ENCODE data around the gene TUBAL3.

TUBAL3 gene

GRCh38 chr10:5373891-5374611, 30.6 kb downstream of the TUBAL3 start:
- DNase-seq = no peak

DNA sequence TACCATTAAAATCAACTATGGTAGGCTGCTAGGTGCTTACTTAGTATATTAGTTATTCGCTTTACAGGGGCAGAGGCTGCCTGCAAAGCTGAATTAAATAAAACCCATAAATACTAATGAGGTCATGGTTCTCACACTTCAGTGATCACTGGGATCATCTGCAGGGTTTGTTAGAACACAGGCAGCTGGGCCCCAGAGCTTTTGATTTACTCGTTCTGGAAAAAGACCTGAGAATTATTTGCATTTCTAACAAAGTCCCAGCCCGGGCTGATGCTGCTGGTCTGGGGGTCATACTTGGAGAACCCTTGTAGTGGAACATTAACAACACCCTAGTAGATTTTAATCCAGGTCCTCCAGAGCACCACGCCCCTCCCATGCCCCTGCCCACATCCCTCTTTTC, 31.3 kb downstream of the TUBAL3 start:
- DNase-seq = no peak

DNA sequence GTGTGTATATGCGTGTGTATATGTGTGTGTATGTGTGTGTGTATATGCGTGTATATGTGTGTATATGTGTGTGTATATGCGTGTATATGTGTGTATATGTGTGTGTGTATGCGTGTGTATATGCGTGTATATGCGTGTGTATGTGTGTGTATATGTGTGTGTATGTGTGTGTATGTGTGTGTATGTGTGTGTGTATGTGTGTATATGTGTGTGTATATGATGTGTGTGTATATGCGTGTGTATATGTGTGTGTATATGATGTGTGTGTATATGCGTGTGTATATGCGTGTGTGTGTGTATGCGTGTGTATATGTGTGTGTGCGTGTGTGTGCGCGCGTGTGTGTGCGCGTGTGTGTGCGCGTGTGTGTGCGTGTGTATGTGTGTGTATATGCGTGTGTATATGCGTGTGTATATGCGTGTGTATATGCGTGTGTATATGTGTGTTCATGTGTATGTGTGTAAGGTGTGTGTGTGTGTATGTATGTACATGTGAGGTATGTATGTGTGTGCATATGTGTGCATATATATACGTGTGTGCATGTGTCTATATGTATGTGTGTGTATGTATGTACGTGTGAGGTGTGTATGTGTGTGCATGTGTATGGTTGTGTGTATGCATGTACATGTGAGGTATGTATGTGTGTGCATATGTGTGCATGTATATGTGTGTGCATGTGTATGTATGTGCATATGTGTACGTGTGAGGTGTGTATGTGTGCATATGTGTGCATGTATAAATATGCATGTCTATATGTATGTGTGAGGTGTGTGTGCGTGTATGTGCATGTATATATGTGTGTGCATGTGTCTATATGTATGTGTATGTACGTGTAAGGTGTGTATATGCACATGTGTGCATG, 33.9 kb downstream of the TUBAL3 start:
- no peak for DNase-seq

GRCh38 chr10:5369362-5370158, 35.1 kb downstream of the TUBAL3 start:
- no peak for DNase-seq

DNA sequence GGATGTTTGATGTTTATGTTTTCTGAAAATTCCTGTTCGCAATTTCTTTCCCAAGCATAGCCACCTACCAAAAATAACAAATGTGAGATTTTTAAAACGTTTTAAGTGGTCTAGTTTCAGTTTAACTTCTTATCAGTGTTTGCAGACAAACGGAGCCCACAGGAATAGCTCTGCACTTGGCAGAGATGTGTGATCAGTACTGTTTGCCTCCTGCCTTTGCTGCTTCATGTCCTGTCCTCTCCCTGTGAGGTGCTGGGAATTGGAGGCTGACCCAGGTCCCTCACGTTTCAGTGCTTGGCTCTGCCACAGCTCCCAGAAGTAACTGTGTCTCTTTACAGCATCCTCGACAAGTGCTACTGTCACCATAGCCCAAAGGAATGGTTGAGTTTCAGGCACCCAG, 38.7 kb downstream of the TUBAL3 start:
- DNase-seq = no peak

DNA sequence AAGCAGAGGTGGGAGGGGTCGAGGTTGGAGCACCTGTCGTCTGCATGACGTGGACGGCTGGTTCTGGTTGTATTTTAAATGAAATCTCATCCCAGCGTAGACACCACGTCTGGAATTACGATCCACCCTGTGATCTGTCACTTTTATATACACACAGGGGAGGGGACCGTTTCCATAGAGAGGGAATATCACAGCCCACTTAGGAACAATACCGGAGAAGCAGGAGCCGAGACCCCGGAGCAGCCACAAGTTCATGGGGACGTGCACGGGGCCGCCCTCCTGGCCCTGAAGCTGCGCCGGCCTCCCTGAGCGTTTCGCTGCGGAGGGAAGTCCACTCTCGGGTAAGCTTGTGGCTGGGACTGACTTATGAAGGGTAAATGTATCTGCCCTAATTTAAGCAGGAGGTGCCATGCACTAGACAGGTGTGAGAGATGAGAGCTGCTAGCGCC, 39.7 kb downstream of the TUBAL3 start, which contains the start of gene UCN3:
TSS of gene UCN3 (plus strand) at position 77 of the 449 bp plus-strand sequence. CDS start 8,755 bp downstream, outside the sequence.
- DNase-seq = no peak

DNA sequence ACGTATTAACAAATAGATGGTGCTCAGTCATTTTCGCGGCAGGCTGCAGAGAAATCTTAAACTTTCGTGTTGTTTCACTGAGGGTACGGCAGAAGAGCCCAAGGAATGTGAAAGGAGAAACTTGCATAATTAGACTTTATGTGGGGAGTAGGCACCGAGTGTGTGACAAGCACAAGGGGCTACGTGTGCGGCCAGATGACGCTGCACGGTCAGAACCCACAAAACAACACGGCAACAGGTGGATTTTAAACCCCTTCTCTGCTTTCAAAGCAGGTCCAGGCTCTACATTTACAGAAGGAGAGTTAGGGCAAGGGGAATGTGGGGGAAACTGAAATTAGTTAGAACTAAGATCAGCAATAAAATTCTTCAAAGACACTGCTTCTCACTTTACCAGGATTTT, 40.3 kb downstream of the TUBAL3 start:
- DNase-seq = no peak

DNA sequence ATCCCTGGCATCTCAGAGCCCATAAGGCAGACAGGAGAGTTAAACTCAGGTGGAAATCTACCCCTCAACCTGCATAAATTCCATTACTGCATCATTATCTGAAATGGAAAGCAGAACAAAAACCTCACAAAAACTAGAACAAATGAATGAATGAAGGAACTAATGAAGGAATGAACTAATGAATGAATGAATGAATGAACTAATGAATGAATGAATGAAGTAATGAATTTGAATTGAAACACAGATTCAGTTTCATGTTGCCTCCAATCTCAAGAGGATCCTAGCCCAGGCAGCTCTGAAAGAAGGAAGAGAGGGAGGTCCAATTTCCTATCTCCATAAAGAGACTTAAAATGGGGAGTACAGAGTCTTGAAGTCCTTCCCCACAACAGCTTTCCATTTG, 41.8 kb downstream of the TUBAL3 start:
- DNase-seq = no peak

DNA sequence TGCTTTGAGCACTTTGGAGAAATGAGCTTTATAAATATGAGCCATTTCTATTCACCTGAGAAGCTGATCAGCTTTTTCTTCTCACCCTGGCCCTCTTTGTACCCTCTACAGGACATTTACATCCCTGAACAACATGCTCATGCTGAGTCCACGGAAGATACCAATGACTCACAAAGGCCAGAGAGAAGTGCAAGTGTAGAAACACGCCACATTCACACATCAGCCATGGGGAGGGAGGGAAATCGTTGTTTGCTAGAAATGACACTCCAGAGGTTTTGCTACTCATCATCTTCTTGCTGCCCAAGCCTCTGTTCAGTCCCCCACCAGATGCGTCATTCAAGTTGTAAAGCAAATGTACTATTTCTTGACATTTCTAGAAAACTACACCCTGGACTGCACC, 42.7 kb downstream of the TUBAL3 start:
- no peak for DNase-seq

GRCh38 chr10:5360318-5360915, 44.2 kb downstream of the TUBAL3 start:
- DNase-seq = no peak

- DNase-seq = no peak
These were observed 48.3 kb downstream of the TUBAL3 start for GRCh38 chr10:5356302-5356763.

GRCh38 chr10:5355594-5356301, 48.9 kb downstream of the TUBAL3 start:
- DNase-seq = no peak

DNA sequence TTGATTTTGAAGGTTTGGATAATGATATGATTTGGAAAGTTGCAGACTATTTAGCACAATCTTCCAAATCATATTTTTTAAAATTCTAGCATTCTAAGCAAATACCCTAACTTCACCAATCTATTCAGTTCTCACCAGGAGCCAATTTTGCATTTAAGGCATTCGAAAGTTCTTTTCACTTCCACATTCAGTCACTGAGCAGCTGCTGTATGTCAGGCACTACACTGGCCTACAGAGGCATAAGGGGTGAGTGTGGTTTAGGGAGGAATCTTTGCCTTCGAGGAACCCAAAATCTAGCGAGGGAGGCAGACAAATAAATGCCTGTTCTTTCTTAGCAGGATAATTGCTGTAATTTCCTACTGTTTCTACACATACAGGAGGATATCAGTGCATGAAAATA, 50.6 kb downstream of the TUBAL3 start:
- DNase-seq = no peak

DNA sequence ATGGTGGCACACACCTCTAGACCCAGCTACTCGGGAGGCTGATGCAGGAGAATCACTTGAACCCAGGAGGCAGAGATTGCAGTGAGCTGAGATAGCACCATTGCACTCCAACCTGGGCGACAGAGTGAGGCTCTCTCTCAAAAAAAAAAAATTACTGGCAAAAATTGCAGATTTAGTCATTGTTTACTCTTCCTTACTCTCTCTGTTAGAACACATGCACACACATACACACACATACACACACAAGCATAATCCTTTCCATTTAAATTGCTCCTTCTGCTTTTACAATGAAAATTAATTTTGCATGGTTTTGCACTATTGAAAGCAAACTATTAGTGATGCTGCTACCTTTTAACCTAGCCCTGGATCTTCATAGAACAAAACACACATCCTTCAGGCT, 55.3 kb downstream of the TUBAL3 start:
- DNase-seq = no peak

- DNase-seq = no peak
These were observed 57.7 kb downstream of the TUBAL3 start for GRCh38 chr10:5346881-5347280.

DNA sequence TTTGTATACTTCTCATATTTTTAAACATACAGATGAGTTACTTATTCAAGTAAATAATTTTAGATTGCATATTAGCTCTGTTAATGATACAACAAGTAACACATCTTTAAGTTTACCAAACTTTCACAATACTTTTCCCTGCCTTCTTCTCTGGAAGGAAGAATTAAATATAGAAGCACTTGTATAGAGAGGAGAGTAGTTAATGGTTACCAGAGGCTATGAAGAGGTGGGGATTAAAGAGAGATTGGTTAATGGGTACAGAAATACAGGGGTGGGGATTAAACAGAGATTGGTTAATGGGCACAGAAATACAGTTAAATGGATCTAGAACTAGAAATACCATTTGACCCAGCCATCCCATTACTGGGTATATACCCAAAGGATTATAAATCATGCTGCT, 59.9 kb downstream of the TUBAL3 start:
- no peak for DNase-seq

DNA sequence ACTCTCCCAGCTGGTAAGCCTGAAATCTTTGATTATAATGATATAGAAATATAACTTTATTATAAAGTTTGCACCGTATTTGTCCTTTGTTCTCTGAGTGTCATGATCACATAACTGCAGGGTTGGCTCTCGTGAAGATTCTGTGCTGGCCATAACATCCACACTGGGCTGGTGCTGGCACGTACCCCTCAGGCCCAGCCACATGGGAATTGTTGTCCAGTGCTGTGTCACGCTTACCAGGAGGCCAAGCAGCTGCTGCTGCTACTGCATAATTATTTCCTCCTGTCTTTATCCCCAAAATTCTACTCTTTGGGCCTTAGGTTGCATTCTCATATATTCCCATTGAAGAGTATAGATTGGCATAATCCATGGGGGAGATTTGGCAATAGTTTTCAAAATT, 60.6 kb downstream of the TUBAL3 start:
- DNase-seq = no peak

GRCh38 chr10:5343561-5343960, 61.1 kb downstream of the TUBAL3 start:
- no peak for DNase-seq

Data from activated CD4-positive, alpha-beta T cell treated with anti-CD3 and anti-CD28 coated beads, Interleukin-2, amount 50 U/mL, for 1 hour (primary cell).